Heart right ventricle (tissue), 16 donors: ENCODE results near the gene PAK4. TPM values are rescaled to one million over a fixed set of nuclear protein-coding genes. Genes with fewer than 3 reads are reported as not detected.
"Not testable (repeated sequence)": the region's sequence is repeated elsewhere in the genome, so short reads cannot be mapped to it uniquely, and the experiment has no call there.

ENCODE experiments used
- ATAC-seq, 8 donors: fragments of 200-7000 bp; cut with Tn5 transposase; one replicate each; pipeline ENCODE4 v1.9.1; 2020; ENCODE audit warnings: mild to moderate bottlenecking in 8 of 8, moderate library complexity in 8 of 8, moderate number of reproducible peaks in 1 of 8
- DNase-seq, 2 donors: peaks; one replicate each; pipeline ENCODE4 v3.0.0-alpha.2; 2020
- H3K27ac ChIP-seq, 10 donors: fragments of 200-600 bp; sonication (generic) in 2 of 10; one replicate each; pipeline versions ENCODE4 v1.5.0 to v1.8.0; 2020 to 2022; ENCODE audit warnings: mild to moderate bottlenecking in 3 of 10
- H3K27me3 ChIP-seq, 7 donors: fragments of 200-600 bp; one replicate each; pipeline ENCODE4 v1.8.0; 2021 to 2022; ENCODE audit warnings: mild to moderate bottlenecking in 2 of 7
- H3K36me3 ChIP-seq, 9 donors: fragments of 200-600 bp; sonication (generic) in 1 of 9; one replicate each; pipeline versions ENCODE4 v1.5.0 to v1.8.0; 2020 to 2022; ENCODE audit warnings: mild to moderate bottlenecking in 2 of 9
- H3K4me1 ChIP-seq, 9 donors: fragments of 200-600 bp; sonication (generic) in 1 of 9; one replicate each; pipeline versions ENCODE4 v1.5.0 to v1.8.0; 2020 to 2022; ENCODE audit warnings: mild to moderate bottlenecking in 4 of 9
- H3K4me3 ChIP-seq, 10 donors: fragments of 200-600 bp; sonication (generic) in 2 of 10; one replicate each; pipeline versions ENCODE4 v1.5.0 to v1.8.0; 2020 to 2022; ENCODE audit warnings: mild to moderate bottlenecking in 7 of 10, moderate library complexity in 2 of 10
- H3K9me3 ChIP-seq, 11 donors: fragments of 200-600 bp in 10 of 11; sonication (generic) in 2 of 11; one replicate each; pipeline versions ENCODE4 v1.5.0 to v1.8.0; 2013 to 2022; ENCODE audit warnings: mild to moderate bottlenecking in 2 of 11, control low read depth in 1 of 11, moderate library complexity in 1 of 11
- CTCF ChIP-seq, 9 donors: fragments of 200-600 bp; sonication (generic) in 2 of 9; IDR thresholded peaks; one replicate each; pipeline versions ENCODE4 v1.5.0 to v1.8.0; 2021 to 2022; ENCODE audit warnings: antibody characterized with exemption in 9 of 9, mild to moderate bottlenecking in 5 of 9, moderate library complexity in 1 of 9
- WGBS, 2 donors: extraction: QIAGEN DNeasy Blood & Tissue Kit; methylation state at CpG; one replicate each; pipeline ENCODE4 v1.1.7; 2013; ENCODE audit warnings: inconsistent platforms in 1 of 2; 5-methylcytosine and 5-hydroxymethylcytosine counted together
- intact Hi-C, 10 donors: fragments of 100-400 bp; cut with DNase I; formaldehyde crosslinking; loops; one replicate each; pipeline versions ENCODE4 v1.11.1 to v1.14.2; 2022
- polyA plus RNA-seq, 2 donors: library from polyadenylated mRNA; stranded (reverse); fragments of 200-250 nt; gene quantifications; one replicate each; pipeline ENCODE4 v1.2.3, GENCODE V29; 2013
- total RNA-seq, 10 donors: library from RNA; stranded (reverse); fragmentation: NEBNext Ultra II Directional in 3 of 10; extraction: Animal tissue kit (Norgen Biotek cat#: 25700) in 3 of 10; gene quantifications; one replicate each; pipeline versions ENCODE4 v1.2.1 to v1.2.4, GENCODE V29; 2021 to 2023
- donor health status: Arrhythmogenic right ventricular cardiomyopathy.
- donor health status: ischemic (EF 13 %, LVEDD 7.1; RV severe dilation, severe dysfunction).
- donor health status: healthy with polysubstance abuse.
- donor health status: DM: no; HTN: yes; CAD: no.
- donor health status: DM: no; HTN: no; CAD: no.
- donor health status: ischemic (EF 25% LVEDD 6.9; RV normal size, moderate dysfunction).
- donor health status: ischemic (EF 25% LVEDD 5.7; RV mildly dilated, moderate dysfunction).
- donor health status: healthy.
- donor health status: DM: yes; HTN: yes; CAD: no.
- donor health status: Ischemic cardiomyopathy.
- donor health status: ischemic (EF 35%, LVEDD 5.7; RV mildly dilated, moderate dysfunction).
- donor health status: nonischemic (EF 11% LVEDD 7.7; RV severe dilation, severe dysfunction).
- donor health status: DM: yes; HTN: yes; CAD: no.
- donor health status: PGD.
- donor health status: ischemic (EF 29% LVEDD 5.4; RV normal size, mild dysfunction).
- donor health status: nonischemic (EF 23%, LVEDD 6.1; RV moderate dilation, normal function).

The PAK4 gene
- total and polyA plus RNA-seq, 12 donors, result 8.6 to 22.4 (median 16.1) TPM

GRCh38 chr19:39090881-39091280, 34.7 kb upstream of the PAK4 start:
- peaks cover 0 to 6% (median 0%) of the 10 kb centered on the region in 9 donors for H3K4me1 ChIP-seq
- no peaks in the 10 kb centered on the region for H3K9me3 ChIP-seq
- H3K27me3 ChIP-seq, result peaks cover 0 to 92% (median 70%) of the 10 kb centered on the region in 7 donors
- 89 to 92% methylated on average over 4 of the region's 4 CpGs for WGBS, 2 donors
- no peak overlapping the region for H3K4me3 ChIP-seq
- TF ChIP-seq CTCF (IDR thresholded peaks at IDR 0.05), result no peak
- intact Hi-C loops, result no loop called here
- ATAC-seq, result no peak
- no peak for DNase-seq
- no peak overlapping the region for H3K27ac ChIP-seq
- H3K36me3 ChIP-seq, result no peaks in the 10 kb centered on the region

DNA sequence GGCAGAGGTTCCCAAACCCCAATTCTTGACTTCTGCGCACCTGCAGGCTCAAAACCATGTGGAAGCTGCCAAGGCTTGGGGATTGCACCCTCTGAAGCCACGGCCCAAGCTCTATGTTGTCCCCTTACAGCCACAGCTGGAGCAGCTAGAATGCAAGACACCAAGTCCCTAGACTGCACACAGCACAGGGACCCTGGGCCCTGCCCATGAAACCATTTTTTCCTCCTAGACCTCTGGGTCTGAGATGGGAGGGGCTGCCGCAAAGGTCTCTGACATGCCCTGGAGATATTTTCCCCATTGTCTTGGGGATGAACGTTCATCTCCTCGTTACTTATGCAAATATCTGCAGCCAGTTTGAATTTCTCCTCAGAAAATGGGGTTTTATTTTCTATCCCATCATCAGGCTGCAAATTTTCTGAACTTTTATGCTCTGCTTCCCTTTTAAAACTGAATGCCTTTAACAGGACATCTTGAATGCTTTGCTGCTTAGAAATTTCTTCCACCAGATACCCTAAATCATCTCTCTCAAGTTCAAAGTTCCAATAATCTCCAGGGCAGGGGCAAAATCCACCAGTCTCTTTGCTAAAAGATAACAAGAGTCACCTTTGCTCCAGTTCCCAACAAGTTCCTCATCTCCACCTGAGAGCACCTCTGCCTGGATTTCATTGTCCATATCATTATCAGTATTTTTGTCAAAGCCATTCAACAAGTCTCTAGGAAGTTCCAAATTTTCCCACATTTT, 29.6 kb upstream of the PAK4 start:
- H3K36me3 ChIP-seq, DNase-seq, intact Hi-C loops, ATAC-seq, H3K4me3 ChIP-seq, H3K9me3 ChIP-seq, H3K27ac ChIP-seq, H3K4me1 ChIP-seq: not testable (repeated sequence)
- H3K27me3 ChIP-seq, result peaks cover 8 to 95% (median 74%) of the 10 kb centered on the region in 7 donors
- 70 to 74% methylated on average over 5 of the region's 5 CpGs for WGBS, 2 donors

- Histone ChIP-seq H3K36me3 (no peaks in the 10 kb centered on the region), H3K4me3 (no peak overlapping the region), H3K4me1 (peaks cover 0 to 6% (median 0%) of the 10 kb centered on the region in 9 donors), H3K27me3 (peaks cover 8 to 83% (median 65%) of the 10 kb centered on the region in 7 donors), H3K9me3 (no peaks in the 10 kb centered on the region), H3K27ac (no peak overlapping the region)
- intact Hi-C loops, result no loop called here
- TF ChIP-seq CTCF (IDR thresholded peaks at IDR 0.05), result no peak
- WGBS, 2 donors, result 81 to 89% methylated on average over 5 of the region's 5 CpGs
- ATAC-seq (no peak), DNase-seq (no peak)
Observed at GRCh38 chr19:39097299-39097698, 28.3 kb upstream of the PAK4 start.

DNA sequence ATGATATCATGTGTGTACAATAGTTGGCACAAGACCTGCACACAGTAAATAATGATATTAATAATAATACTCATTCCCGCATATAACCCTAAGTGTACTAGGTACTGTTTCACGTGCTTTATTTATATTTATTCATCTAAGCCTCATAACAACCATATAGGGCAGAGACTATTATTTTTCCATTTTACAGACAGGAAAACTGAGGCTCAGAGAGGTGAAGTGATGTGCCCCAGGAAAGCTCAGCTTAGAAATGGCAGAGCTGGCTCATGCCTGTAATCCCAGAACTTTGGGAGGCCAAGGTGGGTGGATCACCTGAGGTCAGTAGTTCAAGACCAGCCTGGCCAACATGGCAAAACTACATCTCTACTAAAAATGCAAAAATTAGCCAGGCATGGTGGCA, 27.9 kb upstream of the PAK4 start:
- no peak for TF ChIP-seq CTCF (IDR thresholded peaks at IDR 0.05)
- H3K9me3 ChIP-seq, result no peaks in the 10 kb centered on the region
- ATAC-seq (no peak), DNase-seq (no peak)
- intact Hi-C loops, result no loop called here
- 68 to 83% methylated on average over 2 of the region's 2 CpGs for WGBS, 2 donors
- peaks cover 0 to 6% (median 0%) of the 10 kb centered on the region in 9 donors for H3K4me1 ChIP-seq
- no peak overlapping the region for H3K27ac ChIP-seq
- H3K4me3 ChIP-seq, result no peak overlapping the region
- no peaks in the 10 kb centered on the region for H3K36me3 ChIP-seq
- peaks cover 8 to 79% (median 63%) of the 10 kb centered on the region in 7 donors for H3K27me3 ChIP-seq
